ENCODE data around the gene TAP1.

The TAP1 gene

DNA sequence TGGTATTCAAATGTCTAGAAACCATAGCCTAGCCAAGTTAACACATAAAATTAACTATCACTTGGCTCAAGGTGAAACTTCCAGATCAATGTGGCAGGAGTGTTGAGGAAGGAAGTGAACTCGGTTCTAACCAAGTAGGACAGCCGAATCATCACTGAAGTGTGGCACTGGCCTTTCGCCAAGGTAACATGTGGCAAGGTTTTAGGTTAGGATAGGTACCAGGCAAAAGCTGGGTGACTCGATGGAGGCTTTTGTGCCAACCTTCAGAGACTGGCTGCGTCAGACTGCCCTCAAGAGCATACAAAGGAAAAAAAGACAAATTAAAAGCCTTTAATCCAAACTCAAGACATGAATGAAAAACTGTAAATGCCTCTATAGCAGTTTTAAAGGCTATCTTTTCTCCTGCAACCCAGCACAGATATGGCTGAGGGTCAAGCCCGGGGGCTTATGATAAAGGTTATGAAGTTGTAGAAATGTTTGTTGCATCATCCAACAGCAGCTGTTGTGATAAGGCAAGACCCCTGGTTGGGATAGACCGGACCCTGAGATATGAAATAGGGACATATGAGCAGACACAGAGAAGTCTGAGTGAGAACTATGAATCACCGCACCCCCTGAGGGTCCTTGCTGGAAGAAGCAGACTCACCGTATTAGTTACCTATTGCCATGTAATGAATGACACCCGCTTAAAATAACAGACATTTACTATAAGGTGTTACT is 12.4 kb upstream of the TAP1 start:
- Histone ChIP-seq H3K9me3 (ENCODE audit: control insufficient read depth, low read length) (no peaks in the 10 kb centered on the region), H3K4me3 (ENCODE audit: insufficient read depth, low read depth, low read length, poor library complexity, severe bottlenecking) (no peak overlapping the region), H3K27ac (ENCODE audit: insufficient read depth, low read length, poor library complexity, severe bottlenecking) (no peak overlapping the region), H3K4me1 (ENCODE audit: control insufficient read depth, insufficient read depth, low read length, poor library complexity, severe bottlenecking) (peaks cover 6% of the 10 kb centered on the region), H3K36me3 (ENCODE audit: control insufficient read depth, insufficient read depth, low read length) (peaks cover 4% of the 10 kb centered on the region), H3K27me3 (replicated peaks; ENCODE audit: control insufficient read depth, insufficient read depth, low read length, poor library complexity, severe bottlenecking) (no peaks in the 10 kb centered on the region)
- DNase-seq: no peak

DNA sequence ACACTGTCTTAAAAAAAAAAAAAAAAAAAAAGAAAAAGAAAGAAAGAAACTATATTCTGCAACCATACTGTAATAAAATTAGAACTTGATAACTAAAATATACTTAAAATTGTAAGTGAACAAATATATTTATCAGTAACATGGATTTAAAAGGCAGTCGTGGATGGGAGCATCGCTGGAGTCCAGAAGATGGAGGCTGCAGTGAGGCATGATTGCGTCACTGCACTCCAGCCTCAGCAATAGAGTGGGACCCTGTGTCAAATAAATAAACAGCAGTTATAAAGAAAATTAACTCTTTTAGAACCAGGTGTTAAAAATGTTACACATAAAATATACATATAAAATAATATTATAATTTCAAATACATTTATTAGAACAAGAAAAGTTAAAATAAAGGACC is 9.2 kb upstream of the TAP1 start:
- DNase-seq: no peak
- Histone ChIP-seq H3K9me3 (ENCODE audit: control insufficient read depth, low read length) (no peaks in the 10 kb centered on the region), H3K4me3 (ENCODE audit: insufficient read depth, low read depth, low read length, poor library complexity, severe bottlenecking) (no peak overlapping the region), H3K36me3 (ENCODE audit: control insufficient read depth, insufficient read depth, low read length) (peaks cover 34% of the 10 kb centered on the region), H3K27me3 (replicated peaks; ENCODE audit: control insufficient read depth, insufficient read depth, low read length, poor library complexity, severe bottlenecking) (no peaks in the 10 kb centered on the region), H3K27ac (ENCODE audit: insufficient read depth, low read length, poor library complexity, severe bottlenecking) (no peak overlapping the region), H3K4me1 (ENCODE audit: control insufficient read depth, insufficient read depth, low read length, poor library complexity, severe bottlenecking) (peaks cover 6% of the 10 kb centered on the region)

- no peaks in the 10 kb centered on the region for H3K9me3 ChIP-seq (ENCODE audit: control insufficient read depth, low read length)
- no peak for DNase-seq
- H3K36me3 ChIP-seq (ENCODE audit: control insufficient read depth, insufficient read depth, low read length): peaks cover 41% of the 10 kb centered on the region
- H3K4me1 ChIP-seq (ENCODE audit: control insufficient read depth, insufficient read depth, low read length, poor library complexity, severe bottlenecking): peaks cover 8% of the 10 kb centered on the region
- no peak overlapping the region for H3K27ac ChIP-seq (ENCODE audit: insufficient read depth, low read length, poor library complexity, severe bottlenecking)
- H3K27me3 ChIP-seq (replicated peaks; ENCODE audit: control insufficient read depth, insufficient read depth, low read length, poor library complexity, severe bottlenecking): no peaks in the 10 kb centered on the region
- H3K4me3 ChIP-seq (ENCODE audit: insufficient read depth, low read depth, low read length, poor library complexity, severe bottlenecking): no peak overlapping the region
Observed at GRCh38 chr6:32860674-32861073, 7.2 kb upstream of the TAP1 start.

- DNase-seq: no peak
Observed at GRCh38 chr6:32858194-32858593, 4.7 kb upstream of the TAP1 start.

GRCh38 chr6:32857156-32857891 is 3.8 kb upstream of the TAP1 start:
- Histone ChIP-seq H3K9me3 (ENCODE audit: control insufficient read depth, low read length) (no peaks in the 10 kb centered on the region), H3K27ac (ENCODE audit: insufficient read depth, low read length, poor library complexity, severe bottlenecking) (no peak overlapping the region), H3K4me3 (ENCODE audit: insufficient read depth, low read depth, low read length, poor library complexity, severe bottlenecking) (no peak overlapping the region), H3K36me3 (ENCODE audit: control insufficient read depth, insufficient read depth, low read length) (peaks cover 41% of the 10 kb centered on the region), H3K27me3 (replicated peaks; ENCODE audit: control insufficient read depth, insufficient read depth, low read length, poor library complexity, severe bottlenecking) (no peaks in the 10 kb centered on the region), H3K4me1 (ENCODE audit: control insufficient read depth, insufficient read depth, low read length, poor library complexity, severe bottlenecking) (peaks cover 14% of the 10 kb centered on the region)
- DNase-seq: no peak

More at GRCh38 chr6:32858194-32858593, 4.7 kb upstream of the TAP1 start:
- Histone ChIP-seq H3K27ac (ENCODE audit: insufficient read depth, low read length, poor library complexity, severe bottlenecking) (no peak overlapping the region), H3K9me3 (ENCODE audit: control insufficient read depth, low read length) (no peaks in the 10 kb centered on the region), H3K4me3 (ENCODE audit: insufficient read depth, low read depth, low read length, poor library complexity, severe bottlenecking) (no peak overlapping the region), H3K36me3 (ENCODE audit: control insufficient read depth, insufficient read depth, low read length) (peaks cover 41% of the 10 kb centered on the region), H3K4me1 (ENCODE audit: control insufficient read depth, insufficient read depth, low read length, poor library complexity, severe bottlenecking) (peaks cover 11% of the 10 kb centered on the region), H3K27me3 (replicated peaks; ENCODE audit: control insufficient read depth, insufficient read depth, low read length, poor library complexity, severe bottlenecking) (no peaks in the 10 kb centered on the region)

DNA sequence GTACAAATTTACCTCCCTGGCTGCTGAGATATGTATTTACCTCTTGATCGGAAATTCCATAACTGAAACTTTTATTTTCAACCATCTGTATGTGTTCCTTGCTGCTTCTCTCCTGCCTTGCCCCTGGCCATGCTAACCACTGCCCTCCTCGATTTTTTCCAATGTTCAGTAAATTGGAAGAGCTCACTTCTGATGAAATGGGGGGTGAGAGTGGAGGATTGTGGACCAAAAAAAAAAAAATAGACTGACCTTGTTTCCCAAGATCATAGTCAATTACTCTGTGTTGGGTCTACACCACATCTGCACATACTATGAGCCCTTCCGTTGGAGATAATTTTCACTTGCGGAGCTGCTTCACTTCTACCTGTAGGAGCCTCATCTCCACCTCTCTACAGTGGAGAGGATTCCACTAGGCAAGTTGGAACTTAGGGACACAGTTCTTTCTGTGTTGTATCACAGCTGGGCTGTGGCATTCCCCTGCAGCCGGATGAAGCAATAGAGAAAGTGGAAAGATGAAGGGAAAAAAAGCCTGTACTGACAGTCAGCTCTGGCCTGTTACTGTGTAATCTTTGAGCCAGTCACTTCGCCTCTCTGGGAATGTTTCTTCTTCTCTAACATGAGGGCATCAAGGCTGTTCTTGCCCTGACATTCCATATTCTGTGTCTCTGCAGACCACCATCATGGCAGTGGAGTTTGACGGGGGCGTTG is 2.1 kb upstream of the TAP1 start:
- peaks cover 41% of the 10 kb centered on the region for H3K36me3 ChIP-seq (ENCODE audit: control insufficient read depth, insufficient read depth, low read length)
- DNase-seq: no peak
- no peaks in the 10 kb centered on the region for H3K27me3 ChIP-seq (replicated peaks; ENCODE audit: control insufficient read depth, insufficient read depth, low read length, poor library complexity, severe bottlenecking)
- H3K4me3 ChIP-seq (ENCODE audit: insufficient read depth, low read depth, low read length, poor library complexity, severe bottlenecking): peak overlapping the region; percentile 95
- H3K27ac ChIP-seq (ENCODE audit: insufficient read depth, low read length, poor library complexity, severe bottlenecking): peak overlapping the region; percentile 100
- H3K9me3 ChIP-seq (ENCODE audit: control insufficient read depth, low read length): no peaks in the 10 kb centered on the region
- peaks cover 31% of the 10 kb centered on the region for H3K4me1 ChIP-seq (ENCODE audit: control insufficient read depth, insufficient read depth, low read length, poor library complexity, severe bottlenecking)

DNA sequence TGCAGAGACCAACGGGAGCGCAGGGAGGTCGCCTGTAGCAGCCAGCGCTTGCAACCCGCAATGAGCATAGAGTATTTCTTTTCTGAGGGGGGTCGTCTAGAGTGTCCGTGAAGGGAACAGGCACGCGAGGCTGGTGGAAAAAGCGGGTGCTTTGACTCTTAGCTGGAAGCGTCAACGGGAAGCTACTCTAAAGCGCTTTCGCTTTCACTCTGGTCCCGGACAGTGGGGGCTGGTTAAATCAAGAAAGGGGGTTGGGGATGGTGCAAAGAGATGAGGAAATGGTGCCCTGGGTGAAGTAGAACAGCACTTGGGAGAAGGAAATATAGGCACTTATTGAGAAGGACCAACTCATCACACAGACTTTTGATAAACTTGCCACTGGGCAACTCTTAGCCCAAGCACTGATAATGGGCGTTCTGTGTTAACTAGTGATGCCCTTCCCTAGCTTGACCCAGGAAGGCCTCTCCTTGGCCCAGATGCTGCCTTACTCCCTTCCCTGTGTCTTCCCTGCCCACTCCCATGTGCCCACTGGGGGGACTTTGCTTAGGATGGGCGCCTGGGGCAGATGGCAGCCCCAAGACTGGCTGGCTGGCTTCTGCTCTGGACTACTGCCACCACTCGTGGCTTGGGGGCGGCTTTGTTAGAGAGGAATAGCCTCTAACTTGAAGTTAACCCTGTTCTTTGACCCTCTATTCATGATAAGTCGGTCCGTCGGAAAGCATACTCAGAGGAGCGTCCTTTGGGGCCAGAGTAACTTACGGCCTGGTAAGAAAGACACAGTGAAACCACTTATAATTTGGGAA is 1.1 kb upstream of the TAP1 start:
- Histone ChIP-seq H3K9me3 (ENCODE audit: control insufficient read depth, low read length) (no peaks in the 10 kb centered on the region), H3K36me3 (ENCODE audit: control insufficient read depth, insufficient read depth, low read length) (peaks cover 41% of the 10 kb centered on the region), H3K4me3 (ENCODE audit: insufficient read depth, low read depth, low read length, poor library complexity, severe bottlenecking) (peak overlapping the region; percentile 95), H3K27me3 (replicated peaks; ENCODE audit: control insufficient read depth, insufficient read depth, low read length, poor library complexity, severe bottlenecking) (no peaks in the 10 kb centered on the region), H3K27ac (ENCODE audit: insufficient read depth, low read length, poor library complexity, severe bottlenecking) (peak overlapping the region; percentile 100), H3K4me1 (ENCODE audit: control insufficient read depth, insufficient read depth, low read length, poor library complexity, severe bottlenecking) (peaks cover 39% of the 10 kb centered on the region)
- peak in 2 of 3 donors; percentile 28 to 53 for DNase-seq

DNA sequence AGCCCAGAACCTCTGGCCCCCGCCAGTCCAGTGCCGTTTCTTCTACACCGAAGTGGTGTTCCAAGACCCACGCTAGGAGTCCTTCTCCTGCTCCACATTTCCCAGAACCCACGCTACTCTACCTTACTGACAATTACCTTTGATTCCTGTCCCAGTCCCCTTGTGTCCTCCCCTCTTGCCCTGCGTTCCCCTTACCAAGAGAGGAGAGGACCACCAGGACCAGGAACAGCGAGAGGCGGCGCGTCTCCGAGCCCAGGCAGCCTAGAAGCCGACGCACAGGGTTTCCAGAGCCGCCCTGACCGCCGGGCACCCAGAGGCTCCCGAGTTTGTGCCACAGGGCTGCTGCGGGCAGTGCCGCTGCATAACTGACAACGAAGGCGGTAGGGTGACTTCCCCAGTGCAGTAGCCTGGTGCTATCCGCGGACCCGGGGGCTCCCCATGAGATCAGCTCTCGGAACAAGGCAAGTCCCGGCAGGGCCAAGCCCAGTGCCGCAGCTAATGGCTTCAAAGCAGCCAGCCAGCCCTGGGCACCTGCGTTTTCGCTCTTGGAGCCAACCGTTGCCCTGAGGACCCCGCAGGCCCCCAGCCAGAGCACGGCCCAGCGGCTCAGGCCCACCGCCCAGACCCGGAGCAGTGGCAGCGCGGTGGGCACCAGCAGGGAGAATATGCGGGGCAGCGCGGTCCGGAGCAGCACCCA is 512 bp downstream of the TAP1 start:
- DNase-seq: peak; percentile 43 to 54 (median 49)
- Histone ChIP-seq H3K4me3 (ENCODE audit: insufficient read depth, low read depth, low read length, poor library complexity, severe bottlenecking) (peak overlapping the region; percentile 95), H3K9me3 (ENCODE audit: control insufficient read depth, low read length) (no peaks in the 10 kb centered on the region), H3K27me3 (replicated peaks; ENCODE audit: control insufficient read depth, insufficient read depth, low read length, poor library complexity, severe bottlenecking) (no peaks in the 10 kb centered on the region), H3K4me1 (ENCODE audit: control insufficient read depth, insufficient read depth, low read length, poor library complexity, severe bottlenecking) (peaks cover 53% of the 10 kb centered on the region), H3K36me3 (ENCODE audit: control insufficient read depth, insufficient read depth, low read length) (peaks cover 38% of the 10 kb centered on the region), H3K27ac (ENCODE audit: insufficient read depth, low read length, poor library complexity, severe bottlenecking) (peak overlapping the region; percentile 100)
